ENCODE measurements around the gene AADACL3.
"Not testable (repeated sequence)": the region's sequence is repeated elsewhere in the genome, so short reads cannot be mapped to it uniquely, and the experiment has no call there.

AADACL3 gene

DNA sequence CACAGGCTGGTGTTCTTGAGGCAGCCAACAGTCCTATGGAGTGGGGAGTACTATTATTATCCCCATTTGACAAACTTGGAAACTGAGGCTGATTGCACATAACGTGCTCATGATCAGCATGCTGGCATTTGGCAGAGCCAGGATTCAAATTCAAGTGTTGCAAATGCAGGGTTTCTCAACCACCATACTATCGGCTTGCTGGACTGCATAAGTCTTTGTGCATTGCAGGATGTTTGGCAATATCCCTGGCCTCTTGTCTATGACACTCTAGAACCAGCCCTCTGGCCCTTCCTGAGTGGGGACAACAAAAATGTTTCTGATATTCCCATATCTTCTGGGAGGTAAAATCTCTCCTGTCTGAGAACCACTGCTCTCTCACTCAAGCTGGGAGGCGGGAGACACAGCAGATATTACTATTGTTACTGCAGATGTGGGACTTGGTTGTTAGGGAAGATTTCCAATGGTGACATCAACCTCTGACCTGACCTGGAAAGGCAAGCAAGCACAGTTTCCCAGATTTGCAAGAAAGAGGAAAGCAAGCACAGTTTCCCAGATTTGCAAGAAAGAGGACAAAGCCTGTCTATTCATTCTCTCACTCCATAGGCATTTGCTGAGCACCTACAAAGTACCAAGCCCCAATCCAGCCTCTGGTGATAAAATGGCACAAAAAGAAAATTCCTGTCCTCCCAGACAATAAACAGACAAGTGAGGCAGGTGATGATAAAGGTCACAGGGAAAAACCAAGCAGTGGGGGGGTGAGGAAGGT, 1.0 kb upstream of the AADACL3 start:
- DNase-seq (ENCODE audit: low spot score), result no peak

DNA sequence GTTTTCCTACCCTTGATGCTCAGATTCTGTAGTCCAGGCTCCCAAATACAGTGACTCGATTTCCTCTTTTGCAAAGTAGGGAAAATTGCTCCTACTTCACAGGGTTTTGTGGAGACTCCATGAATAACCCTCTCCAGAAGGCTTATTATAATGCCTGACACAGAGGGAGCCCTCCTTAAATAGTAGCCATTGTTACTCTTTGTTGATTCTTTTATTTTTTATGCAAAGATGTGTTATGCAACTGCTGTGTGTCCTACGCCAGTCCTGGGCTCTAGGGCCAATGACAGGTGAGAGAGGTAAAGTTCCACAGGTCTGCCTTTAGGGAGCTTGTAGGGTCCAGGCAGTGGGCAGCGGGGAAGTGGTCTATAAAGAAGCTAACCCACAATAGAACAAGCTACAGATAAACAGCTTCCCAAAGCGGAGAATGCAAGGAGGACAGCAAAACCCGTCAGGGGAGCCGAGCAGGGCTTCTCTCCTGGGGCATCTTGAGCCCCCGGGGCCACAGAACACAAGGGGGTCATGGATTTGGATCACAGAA, 1.5 kb downstream of the AADACL3 start:
- DNase-seq (ENCODE audit: low spot score), result no peak

DNA sequence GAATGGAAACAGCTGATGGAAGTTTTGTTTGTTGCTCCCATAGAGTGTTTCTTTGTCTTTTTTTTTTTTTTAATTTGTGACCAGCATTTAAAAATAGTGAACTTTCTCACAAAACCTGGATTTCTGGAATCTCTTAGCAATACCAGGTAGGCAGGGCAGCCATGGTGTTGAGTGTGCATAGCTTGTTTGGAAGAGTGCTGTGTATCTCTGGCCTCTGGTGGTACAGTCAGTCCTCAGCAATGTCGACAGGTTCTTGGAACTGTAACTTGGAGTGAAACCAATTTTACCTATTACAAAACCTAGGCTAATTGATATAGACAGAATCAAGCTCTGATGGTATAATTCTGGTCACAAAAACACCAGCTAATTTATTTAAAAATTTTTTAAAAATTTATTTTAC, 6.7 kb downstream of the AADACL3 start:
- no peak for DNase-seq (ENCODE audit: low spot score)

DNA sequence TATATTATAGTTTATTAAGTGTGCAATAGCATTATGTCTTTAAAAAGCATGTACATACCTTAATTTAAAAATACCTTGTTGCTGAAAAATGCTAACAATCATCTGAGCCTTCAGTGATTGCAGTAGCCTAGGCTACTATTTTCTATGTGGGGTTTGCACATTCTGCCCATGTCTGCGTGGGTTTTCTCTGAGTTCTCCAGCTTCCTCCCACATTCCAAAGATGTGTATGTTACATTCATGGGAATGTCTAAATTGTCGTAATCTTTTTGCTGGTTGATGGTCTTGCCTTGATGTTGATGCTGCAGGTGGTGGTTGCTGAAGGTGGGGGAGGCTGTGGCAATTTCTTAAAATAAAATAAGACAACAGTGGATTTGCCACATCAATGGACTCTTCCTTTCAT, 12.5 kb downstream of the AADACL3 start:
- no peak for DNase-seq (ENCODE audit: low spot score)

DNA sequence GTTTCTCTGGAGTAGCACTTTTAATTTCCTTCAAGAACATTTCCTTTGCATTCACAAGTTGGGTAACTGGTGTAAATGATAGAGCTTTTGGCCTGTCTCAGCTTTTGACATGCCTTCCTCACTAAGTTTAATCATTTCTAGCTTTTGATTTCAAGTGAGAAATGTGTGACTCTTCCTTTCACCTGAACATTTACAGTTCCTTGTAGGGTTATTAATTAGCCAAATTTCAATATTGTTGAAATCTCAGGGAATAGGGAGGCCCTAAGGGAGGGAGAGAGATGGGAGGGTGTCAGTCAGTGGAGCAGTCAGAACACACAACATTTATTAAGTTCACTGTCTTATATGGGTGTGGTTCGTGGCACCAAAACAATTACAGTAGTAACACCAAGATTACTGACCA, 14.2 kb downstream of the AADACL3 start:
- DNase-seq (ENCODE audit: low spot score), result no peak

DNA sequence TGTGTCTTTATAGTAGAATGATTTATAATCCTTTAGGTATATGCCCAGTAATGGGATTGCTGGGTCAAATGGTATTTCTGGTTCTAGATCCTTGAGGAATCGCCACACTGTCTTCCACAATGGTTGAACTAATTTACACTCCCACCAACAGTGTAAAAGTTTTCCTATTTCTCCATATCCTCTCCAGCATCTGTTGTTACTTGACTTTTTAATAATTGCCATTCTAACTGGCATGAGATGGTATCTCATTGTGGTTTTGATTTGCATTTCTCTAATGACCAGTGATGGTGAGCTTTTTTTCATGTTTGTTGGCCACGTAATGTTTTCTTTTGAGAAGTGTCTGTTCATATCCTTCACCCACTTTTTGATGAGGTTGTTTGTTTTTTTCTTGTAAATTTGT, 15.2 kb downstream of the AADACL3 start:
- DNase-seq (ENCODE audit: low spot score), result not testable (repeated sequence)

DNA sequence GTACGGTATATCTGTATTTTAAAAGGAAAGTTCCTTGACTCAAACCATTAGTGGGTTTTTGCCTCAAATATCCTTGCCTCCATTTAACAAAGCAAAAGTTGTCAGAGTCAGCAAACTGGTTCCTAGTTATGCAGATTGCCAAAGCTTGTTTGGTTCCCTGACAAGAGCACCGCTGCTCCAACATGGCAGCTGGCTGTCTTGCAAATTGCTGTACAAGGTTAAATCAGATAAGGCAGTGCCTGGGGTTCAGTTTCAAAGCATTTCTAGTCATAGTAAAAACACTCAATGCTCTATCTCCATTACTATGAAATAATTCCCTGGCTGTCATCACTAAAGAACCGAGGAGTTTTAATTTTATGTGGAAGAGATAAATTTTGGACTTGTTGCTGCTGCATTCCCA, 18.7 kb downstream of the AADACL3 start:
- no peak for DNase-seq (ENCODE audit: low spot score)

DNA sequence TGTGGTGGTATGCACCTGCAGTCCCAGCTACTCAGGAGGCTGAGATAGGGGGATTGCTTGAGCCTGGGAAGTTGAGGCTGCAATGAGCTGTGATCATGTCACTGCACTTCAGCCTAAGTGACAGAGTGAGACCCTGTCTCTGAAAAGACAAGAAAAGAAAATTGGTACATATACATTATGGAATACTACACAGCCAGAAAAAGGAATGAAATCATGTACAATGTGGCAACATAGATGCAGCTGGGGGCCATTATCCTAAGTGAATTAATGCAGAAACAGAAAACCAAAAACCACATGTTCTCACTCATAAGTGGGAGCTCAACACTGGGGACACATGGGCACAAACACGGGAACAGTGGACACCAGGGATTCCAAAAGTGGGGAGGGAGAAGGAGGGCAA, 23.0 kb downstream of the AADACL3 start:
- DNase-seq (ENCODE audit: low spot score), result no peak

DNA sequence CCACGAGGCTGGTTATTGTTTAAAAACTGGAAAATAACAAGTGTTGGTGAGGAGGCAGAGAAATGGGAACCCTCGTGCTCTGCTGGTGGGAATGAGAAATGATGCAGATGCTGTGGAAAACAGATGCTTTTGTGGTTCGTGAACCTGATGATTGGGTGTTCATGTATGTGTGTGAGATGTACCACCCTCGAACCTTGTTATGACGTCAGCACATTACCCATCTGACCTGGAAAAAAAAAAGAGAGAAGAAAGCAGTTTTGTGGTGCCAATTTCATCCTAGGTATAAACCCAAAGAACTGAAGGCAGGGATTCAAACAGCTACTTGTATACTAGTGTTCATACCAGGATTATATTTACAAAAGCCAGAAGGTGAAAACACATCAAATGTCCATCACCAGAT, 23.7 kb downstream of the AADACL3 start:
- DNase-seq (ENCODE audit: low spot score), result no peak

DNA sequence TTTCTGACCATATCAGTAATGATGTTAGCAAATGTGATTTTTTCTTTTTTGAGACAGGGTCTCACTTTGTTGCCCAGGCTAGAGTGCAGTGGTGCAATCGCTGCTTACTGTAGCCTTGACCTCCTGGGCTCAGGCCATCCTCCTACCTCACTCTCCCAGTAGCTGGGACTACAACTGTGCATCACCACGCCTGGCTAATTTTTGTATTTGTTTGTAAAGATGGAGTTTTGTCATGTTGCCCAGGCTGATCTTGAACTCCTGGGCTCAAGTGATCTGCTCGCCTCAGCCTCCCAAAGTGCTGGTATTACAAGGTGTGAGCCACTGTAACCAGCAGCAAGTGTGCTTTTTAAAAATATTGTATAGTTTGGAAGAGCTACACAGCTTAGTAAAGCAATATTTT, 26.0 kb downstream of the AADACL3 start:
- DNase-seq (ENCODE audit: low spot score), result no peak

DNA sequence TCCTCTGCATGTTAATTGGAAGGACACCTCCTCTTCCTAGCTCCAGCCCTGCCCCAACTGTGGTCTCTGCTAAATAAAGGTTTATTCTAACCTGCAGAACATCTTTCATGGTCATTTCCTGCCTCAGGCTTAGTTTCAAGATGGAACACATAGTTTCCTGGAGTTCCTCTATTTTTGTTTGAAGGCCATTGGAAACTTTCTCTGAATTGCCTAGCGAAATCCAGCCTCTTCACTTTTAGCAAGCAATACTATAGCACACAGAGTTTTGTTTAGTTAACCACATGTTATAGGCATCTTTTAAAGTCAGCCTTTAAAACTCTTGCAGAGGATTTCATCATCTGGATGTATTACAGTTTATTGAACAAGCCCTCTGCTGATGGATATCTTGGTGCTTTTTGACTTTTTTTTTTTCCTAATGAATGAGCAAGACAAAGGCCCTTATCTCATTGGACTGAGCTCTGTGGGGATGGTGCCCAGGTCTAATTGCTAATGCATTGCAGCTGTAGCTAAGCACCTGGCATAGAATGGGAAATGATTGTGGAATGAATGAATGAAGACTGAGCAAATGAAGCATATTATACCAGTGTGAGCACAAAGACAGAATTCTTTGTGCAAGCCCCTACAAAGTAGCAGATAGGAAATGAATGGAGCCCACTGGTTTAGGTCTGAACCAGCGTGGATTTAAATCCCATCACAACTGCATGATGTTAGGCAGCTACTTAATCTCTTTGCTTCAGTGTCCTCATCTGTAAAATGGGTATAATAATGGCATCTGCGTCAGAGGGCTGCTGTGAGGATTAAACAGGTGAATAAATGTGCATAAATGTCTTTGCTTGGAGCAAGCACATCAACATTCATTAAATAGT, 29.4 kb downstream of the AADACL3 start:
- DNase-seq (ENCODE audit: low spot score), result no peak

DNA sequence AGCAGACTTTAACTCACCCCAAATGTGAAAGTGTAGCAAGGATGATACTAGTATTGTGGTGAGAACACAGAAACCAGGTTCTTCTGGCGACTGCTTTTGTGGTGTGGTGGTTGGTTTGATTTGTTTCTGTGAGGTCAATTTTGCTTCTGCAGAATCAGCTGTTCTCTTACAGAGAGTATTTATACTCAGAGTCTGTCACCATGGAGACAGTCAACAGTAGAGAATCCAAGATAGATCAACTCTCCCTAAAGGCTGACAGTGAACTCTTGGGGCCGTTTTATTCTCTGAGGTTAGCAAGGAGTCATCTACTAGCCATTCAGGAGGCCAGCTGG, 30.0 kb downstream of the AADACL3 start, which contains the start of gene CFAP107:
Gene CFAP107, plus strand, starts transcription at position 209 of the 332 bp plus-strand sequence. CDS start 231 bp downstream, outside the sequence.
- no peak for DNase-seq (ENCODE audit: low spot score)

DNA sequence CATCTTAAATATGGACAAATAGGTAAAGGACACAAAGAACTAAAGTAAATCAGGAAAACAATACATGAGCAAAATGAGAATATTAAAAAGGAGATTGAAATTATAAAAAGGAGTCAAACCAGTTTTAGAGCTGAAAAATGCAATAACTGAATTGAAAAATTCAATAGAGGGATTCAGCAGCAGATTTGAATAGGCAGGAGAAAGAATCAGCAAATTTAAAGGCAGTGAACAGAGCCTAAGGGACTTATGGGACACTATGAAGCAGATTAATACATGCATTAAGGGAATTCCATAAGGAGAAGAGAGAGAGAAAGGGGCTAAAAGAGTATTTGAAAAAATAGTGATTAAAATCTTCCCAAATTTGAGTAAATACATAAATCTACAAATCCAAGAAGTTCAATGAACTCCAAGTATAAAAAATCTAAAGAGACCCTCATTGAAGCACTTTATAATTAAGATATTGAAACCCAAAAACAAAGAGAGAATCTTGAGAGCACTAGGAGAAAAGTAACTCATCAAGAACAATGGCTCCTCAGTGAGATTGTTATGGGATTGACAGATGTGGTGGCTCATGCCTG, 33.0 kb downstream of the AADACL3 start:
- no peak for DNase-seq (ENCODE audit: low spot score)

DNA sequence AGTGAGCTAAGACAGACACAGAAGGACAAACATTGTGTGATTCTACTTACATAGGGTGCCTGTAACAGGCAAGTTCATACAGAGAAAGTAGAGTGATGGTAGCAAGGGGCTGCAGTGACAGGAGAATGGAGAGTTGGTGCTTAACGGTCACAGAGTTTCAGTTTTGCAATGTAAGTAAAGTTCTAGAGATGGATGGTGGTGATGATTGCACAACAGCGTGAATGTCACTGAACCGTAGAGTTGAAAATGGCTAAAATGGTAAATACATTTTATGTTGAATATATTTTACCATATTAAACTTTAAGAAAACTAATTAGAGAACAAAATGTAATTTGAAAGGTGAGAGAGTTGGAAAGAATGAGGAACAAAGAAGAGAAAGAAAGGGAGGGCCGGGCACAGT, 38.8 kb downstream of the AADACL3 start:
- DNase-seq (ENCODE audit: low spot score), result no peak

DNA sequence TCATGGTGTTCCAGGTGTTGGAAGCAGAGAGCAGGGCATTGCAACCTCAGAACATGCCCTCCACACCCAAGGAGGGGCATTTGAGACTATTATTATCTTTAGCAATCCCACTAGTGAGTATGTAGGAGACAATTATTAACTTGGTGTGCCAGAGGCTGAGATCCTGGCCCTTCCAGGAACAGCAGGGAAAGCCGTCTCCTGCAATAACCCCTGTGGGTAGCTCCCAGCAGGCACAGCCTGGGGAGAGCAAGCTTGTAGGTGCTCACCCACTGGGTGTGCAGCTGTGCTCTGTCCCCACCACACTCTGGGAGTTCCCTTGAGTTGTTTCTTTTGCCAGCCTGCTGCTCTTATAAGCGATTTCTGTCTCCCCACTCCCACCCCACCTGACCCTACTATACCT, 40.4 kb downstream of the AADACL3 start:
- DNase-seq (ENCODE audit: low spot score), result no peak

DNA sequence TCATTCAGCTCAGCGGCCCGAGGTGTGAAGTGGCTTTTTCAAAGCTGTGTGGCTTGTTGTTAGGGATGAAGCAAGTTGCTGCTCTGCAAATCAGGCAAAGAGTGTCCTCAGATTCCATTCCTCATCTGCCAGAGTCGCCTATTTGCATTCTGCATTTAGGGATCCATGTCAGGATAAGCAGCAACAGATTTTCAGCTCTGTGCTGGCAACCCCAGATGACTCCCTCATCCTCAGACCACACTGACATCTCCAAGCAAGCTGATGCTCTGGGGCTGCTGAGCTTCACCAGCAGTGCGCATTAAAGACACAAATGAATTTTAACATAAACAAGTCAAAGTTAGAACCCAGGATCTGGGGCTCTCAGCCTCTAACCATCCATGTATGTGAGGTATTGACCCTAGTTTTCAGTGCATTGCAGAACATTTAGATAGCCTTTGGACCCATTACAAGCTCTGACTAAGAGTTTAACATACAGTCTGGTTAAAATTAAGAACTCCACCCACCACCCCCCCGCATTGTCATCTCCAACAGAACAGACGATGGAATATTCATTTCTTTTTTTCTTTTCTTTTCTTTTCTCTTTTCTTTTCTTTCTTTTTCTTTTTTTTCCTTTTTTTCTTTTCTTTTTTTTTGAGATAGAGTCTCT, 41.0 kb downstream of the AADACL3 start:
- no peak for DNase-seq (ENCODE audit: low spot score)

DNA sequence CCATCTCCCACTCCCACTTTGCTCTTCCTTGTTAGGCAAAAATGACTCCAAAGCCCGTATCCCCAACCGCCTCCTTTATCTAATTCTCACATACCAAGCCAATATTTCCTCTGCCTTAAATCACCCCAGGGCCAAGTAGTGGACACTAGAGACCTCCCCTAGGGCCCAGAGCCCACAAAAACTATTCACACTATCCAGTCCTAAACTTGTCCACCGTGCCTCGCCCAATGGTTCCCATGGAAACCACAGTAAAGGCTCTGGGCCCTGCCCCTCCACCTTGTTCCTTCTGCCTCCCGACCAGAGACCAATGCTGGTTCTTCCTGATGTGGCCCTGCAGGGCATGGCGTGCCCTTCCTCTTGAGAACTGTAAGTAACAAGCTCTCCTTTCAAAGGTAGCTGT, 41.9 kb downstream of the AADACL3 start:
- DNase-seq (ENCODE audit: low spot score), result no peak

DNA sequence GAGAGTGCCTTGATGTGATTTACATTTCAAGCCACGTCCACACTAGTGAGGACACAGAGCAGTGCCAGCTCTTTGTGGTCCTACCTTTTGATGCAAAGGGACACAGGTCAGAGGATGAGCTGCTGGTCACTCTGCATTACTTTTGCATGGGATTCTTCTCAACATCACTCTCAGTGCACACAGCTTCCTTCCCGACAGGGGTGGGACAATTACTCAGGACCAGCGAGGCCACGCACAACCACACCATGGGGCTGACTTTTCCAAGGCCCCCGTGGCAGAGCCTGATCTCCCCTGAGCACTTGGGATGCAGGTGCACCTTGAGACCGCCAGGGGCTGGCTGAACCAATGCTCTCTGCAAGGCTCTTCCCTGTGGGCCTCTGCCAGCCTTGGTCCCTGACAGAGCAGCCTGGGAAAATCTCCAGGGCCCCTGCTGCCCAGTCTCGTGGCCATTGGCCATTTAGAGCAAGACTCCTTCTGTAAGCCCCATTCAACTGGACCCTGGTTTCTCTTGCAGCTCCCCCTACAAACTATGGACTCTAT, 44.4 kb downstream of the AADACL3 start:
- no peak for DNase-seq (ENCODE audit: low spot score)

DNA sequence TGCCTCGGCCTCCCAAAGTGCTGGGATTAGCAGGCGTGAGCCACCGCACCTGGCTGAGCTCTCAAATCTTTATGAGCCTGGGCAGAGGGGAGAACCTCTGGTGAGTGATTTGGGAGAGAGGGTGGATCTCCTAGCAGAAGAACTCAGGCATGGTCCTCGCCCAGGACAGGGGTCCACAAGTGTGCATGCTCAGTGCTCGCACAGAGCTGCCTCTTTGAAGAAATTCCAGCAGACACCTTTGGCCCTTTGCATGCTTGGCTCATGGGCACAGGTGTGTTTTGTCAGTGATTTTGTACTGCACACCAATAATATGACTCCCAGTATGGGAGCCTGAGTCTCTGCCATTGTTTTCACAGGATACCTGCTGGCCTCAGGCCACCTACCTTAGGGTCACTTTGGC, 45.9 kb downstream of the AADACL3 start:
- no peak for DNase-seq (ENCODE audit: low spot score)

DNA sequence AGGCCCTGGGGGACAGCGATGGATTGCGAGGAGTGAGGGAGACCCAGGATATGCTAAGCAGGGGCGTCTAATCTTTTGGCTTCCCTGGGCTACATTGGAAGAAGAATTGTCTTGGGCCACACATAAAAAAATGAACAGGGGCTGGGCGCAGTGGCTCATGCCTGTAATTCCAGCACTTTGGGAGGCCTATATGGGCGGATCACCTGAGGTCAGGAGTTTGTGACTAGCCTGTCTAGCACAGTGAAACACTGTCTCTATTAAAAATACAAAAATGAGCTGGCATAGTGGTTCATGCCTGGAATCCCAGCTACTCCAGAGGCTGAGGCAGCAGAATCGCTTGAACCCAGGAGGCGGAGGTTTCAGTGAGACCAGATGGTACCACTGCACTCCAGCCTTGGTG, 46.9 kb downstream of the AADACL3 start:
- no peak for DNase-seq (ENCODE audit: low spot score)

DNA sequence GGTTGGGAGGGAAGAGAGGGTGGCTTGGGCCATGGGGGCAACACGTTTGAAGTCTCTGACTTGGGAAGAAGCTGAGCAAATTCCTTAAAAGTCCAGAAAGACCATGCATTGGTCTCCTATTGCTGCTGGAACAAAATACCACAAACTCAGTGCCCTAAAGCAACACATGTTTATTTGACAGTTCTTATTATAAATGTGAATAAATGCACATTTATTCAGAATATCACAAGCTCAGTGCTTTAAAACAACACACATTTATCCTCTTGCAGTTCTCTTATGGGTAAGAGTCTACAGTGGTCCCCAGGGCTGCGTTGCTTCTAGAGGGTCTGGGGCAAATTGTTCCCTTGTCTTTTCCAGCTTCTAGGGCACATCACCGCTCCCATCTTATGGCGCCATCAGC, 47.6 kb downstream of the AADACL3 start:
- no peak for DNase-seq (ENCODE audit: low spot score)

DNA sequence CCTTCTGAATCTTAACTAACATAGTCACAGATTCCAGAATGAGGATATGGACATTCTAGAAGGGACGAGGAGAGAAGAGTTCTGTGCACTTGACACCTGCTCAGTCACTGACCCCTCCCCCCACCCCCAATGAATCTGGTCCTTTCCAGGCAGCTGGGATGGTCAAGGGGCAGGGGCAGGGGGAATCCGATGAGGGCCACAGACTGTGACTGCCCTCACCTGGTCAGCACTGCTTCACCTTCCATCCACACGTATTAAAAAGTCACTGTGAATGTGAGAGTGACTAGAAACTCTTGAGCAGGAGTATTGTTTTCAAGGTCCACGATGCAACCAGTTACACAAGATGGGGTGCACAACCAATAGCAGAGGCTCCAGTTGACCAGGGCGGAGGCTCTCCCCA, 48.1 kb downstream of the AADACL3 start:
- no peak for DNase-seq (ENCODE audit: low spot score)
